Activated CD8-positive, alpha-beta memory T cell treated with anti-CD3 and anti-CD28 coated beads, Interleukin-2, amount 10 ng/mL, durations not matched to agents 7 days and 5 days (primary cell): ENCODE results near the gene PLEKHA7. TPM values are rescaled to one million over a fixed set of nuclear protein-coding genes. Genes with fewer than 3 reads are reported as not detected.
"Not testable (repeated sequence)": the region's sequence is repeated elsewhere in the genome, so short reads cannot be mapped to it uniquely, and the experiment has no call there.

Experiments
- ATAC-seq: fragments of 150-1000 bp; cut with Tn5 transposase; one replicate; pipeline ENCODE4 v1.10.0; 2021; ENCODE audit warnings: moderate library complexity
- CTCF ChIA-PET: fragments of 350-600 bp; sonication (Branson Sonifier 250); formaldehyde crosslinking; loops from one replicate; lab custom pipeline; 2021; ENCODE audit warnings: antibody characterized with exemption; lab: Charles Lee
- DNase-seq: peaks from one replicate; pipeline ENCODE4 v3.0.0-alpha.2; 2020
- H3K27ac Mint-ChIP-seq: one replicate; pipeline ENCODE4 v1.8.0; 2021; ENCODE audit warnings: mild to moderate bottlenecking, mixed read lengths
- H3K27me3 Mint-ChIP-seq: one replicate; pipeline ENCODE4 v1.8.0; 2021; ENCODE audit warnings: mixed read lengths
- H3K36me3 Mint-ChIP-seq: one replicate; pipeline ENCODE4 v1.8.0; 2021; ENCODE audit warnings: mild to moderate bottlenecking, mixed read lengths
- H3K4me1 Mint-ChIP-seq: one replicate; pipeline ENCODE4 v1.8.0; 2021; ENCODE audit warnings: mixed read lengths
- H3K4me3 Mint-ChIP-seq: one replicate; pipeline ENCODE4 v1.8.0; 2021; ENCODE audit warnings: mild to moderate bottlenecking, moderate library complexity, mixed read lengths
- H3K9me3 Mint-ChIP-seq: one replicate; pipeline ENCODE4 v1.8.0; 2022; ENCODE audit warnings: low read depth, mixed read lengths
- total RNA-seq, 2 experiments: library from RNA; stranded (reverse); gene quantifications; one replicate each; pipeline ENCODE4 v1.2.3, GENCODE V29; 2021

The PLEKHA7 gene
- total RNA-seq, 2 experiments from 2014 or later, result 1.1 to 9.7 TPM

DNA sequence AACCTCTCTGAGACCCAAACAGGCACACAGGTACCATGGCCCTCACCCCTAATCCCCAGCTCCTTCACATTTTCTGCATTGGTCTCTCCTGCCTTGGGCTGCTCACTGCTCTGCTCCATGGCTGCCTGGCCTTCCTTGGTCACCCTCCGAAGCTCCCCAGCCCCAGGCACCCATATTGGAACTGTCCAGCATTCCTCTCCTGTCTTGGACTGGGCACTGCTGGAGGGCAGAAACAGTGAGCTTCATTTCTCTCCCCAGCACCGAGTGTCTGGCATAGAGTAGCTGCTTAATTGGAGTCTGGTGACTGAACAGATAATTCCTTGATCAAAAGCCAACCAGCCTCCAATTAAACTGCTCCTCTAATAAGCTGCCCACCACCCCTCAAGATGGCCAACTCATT lies 13.2 kb downstream of the PLEKHA7 start:
- Mint-ChIP-seq H3K4me1 (peaks cover 1% of the 10 kb centered on the region), H3K4me3 (no peak overlapping the region), H3K9me3 (no peaks in the 10 kb centered on the region), H3K27ac (no peak overlapping the region), H3K36me3 (peaks cover 2% of the 10 kb centered on the region), H3K27me3 (no peaks in the 10 kb centered on the region)
- ATAC-seq (no peak), DNase-seq (no peak)
- CTCF ChIA-PET, result no interaction called here

DNA sequence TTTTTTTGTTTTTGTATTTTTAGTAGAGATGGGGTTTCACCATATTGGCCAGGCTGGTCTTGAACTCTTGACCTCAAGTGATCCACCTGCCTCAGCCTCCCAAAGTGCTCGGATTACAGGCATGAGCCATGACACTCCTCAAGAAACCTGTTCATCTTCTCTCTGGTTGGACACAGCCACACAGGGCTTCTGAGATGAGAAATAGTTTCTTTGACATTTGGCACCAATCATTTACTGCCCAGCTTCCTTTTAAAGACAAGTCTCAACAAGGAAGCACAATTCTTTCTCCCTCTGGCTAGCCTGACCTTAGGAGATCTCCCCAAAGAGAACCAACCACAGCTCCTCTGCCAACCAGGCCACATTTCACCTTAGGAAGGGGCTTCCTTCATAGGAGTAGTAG lies 14.0 kb downstream of the PLEKHA7 start:
- not testable (repeated sequence) for H3K36me3 Mint-ChIP-seq, DNase-seq, H3K4me3 Mint-ChIP-seq, ATAC-seq, H3K4me1 Mint-ChIP-seq, H3K27ac Mint-ChIP-seq, H3K27me3 Mint-ChIP-seq, H3K9me3 Mint-ChIP-seq
- CTCF ChIA-PET, result interaction anchor here (1.1 kb wide), 1 partner anchor 23 kb away, joined by 3 read pairs; no protein-coding TSS in a partner anchor

DNA sequence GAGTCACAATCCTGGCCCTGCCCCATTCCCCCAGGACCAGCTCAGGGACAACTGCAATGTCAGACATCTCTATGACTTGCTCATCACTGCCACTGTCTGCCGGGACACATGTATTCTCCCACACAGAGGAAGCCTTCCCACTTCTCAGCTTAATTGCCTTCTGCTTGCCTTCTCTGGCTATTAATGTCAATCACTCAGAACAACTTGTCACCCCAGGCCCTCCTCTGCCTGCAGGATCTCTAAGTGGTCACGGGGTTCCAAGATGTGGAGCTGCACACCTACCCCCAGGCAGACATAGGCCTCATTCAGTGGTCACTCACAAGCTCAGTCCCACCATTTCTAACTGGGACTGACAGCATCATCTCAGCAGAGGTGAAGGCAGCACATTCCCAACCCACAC lies 15.1 kb downstream of the PLEKHA7 start:
- ATAC-seq, result no peak
- no peak overlapping the region for H3K27ac Mint-ChIP-seq

DNA sequence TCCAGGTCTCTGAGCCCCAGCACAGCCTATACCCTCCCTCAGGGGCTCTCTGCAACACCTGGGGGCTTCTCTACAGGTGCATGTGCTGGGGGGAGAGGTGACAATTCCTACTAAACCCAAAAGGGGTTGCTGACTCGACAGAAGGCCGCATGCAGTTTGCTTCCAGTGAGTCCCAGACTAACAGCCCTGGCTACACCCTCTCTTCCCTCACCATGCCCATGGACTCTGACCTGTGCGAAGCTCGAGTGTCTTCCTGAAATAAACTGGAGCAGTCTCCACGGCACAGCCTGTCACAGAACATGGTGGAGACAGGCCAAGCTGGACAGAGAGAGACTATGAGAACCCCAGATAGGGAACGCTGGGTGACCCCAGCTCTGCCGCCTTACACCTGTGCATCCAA lies 16.6 kb downstream of the PLEKHA7 start:
- no peak overlapping the region for H3K4me3 Mint-ChIP-seq
- CTCF ChIA-PET, result no interaction called here
- H3K4me1 Mint-ChIP-seq, result no peaks in the 10 kb centered on the region
- ATAC-seq (no peak), DNase-seq (no peak)
- H3K9me3 Mint-ChIP-seq, result no peaks in the 10 kb centered on the region
- no peak overlapping the region for H3K27ac Mint-ChIP-seq
- H3K27me3 Mint-ChIP-seq, result peaks cover 2% of the 10 kb centered on the region
- no peaks in the 10 kb centered on the region for H3K36me3 Mint-ChIP-seq

More for the DNA sequence above, 15.1 kb downstream of the PLEKHA7 start:
- Mint-ChIP-seq H3K36me3 (no peaks in the 10 kb centered on the region), H3K27me3 (no peaks in the 10 kb centered on the region), H3K4me3 (no peak overlapping the region), H3K9me3 (no peaks in the 10 kb centered on the region), H3K4me1 (no peaks in the 10 kb centered on the region)
- CTCF ChIA-PET, result interaction anchor here (1.1 kb wide), 1 partner anchor 22 kb away, joined by 3 read pairs; no protein-coding TSS in a partner anchor
- DNase-seq, result no peak

DNA sequence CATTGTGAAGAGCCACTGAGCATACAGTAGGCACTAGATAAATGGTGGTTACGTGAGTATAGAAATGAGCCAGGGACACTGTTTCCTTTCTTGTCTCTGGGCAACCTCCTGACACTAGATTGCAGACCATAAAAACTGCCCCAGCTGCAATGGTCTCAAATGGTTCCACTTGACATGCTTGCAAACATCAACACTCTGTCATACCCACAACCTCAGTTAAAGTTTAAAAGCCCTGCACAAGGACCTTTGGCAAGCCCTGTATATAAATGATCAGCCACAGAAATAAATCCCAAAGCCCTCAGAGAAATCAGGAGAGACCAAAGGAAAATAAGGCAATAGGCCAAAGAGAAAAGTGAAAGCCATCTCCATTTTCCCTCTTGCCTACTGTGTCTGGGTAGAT lies 20.7 kb downstream of the PLEKHA7 start:
- H3K36me3 Mint-ChIP-seq, result no peaks in the 10 kb centered on the region
- peaks cover 8% of the 10 kb centered on the region for H3K4me1 Mint-ChIP-seq
- no peak overlapping the region for H3K27ac Mint-ChIP-seq
- DNase-seq, result no peak
- CTCF ChIA-PET, result no interaction called here
- peaks cover 5% of the 10 kb centered on the region for H3K27me3 Mint-ChIP-seq
- no peak for ATAC-seq
- H3K9me3 Mint-ChIP-seq, result no peaks in the 10 kb centered on the region
- no peak overlapping the region for H3K4me3 Mint-ChIP-seq

DNA sequence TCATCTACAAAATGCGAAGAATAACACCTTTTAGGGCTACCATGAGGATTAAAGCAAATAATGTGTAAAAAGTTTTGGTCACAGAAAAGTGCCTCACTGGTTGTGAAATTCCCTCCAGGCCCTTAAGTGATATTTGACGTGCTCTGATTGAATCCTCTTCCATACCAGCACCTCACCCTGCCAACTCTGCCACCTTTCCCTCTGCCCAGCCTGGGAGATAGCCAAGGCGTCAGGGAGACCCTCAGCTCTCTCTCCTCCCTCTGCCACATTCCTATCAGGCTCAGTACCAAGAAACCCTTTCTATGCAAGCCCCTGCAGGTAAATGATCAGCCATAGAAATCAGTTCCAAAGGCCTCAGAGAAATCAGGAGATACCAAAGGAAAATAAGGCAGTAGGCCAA lies 21.4 kb downstream of the PLEKHA7 start:
- no peak overlapping the region for H3K4me3 Mint-ChIP-seq
- CTCF ChIA-PET, result no interaction called here
- peaks cover 12% of the 10 kb centered on the region for H3K4me1 Mint-ChIP-seq
- H3K9me3 Mint-ChIP-seq, result no peaks in the 10 kb centered on the region
- DNase-seq (no peak), ATAC-seq (no peak)
- no peaks in the 10 kb centered on the region for H3K36me3 Mint-ChIP-seq
- H3K27me3 Mint-ChIP-seq, result peaks cover 5% of the 10 kb centered on the region
- H3K27ac Mint-ChIP-seq, result no peak overlapping the region

DNA sequence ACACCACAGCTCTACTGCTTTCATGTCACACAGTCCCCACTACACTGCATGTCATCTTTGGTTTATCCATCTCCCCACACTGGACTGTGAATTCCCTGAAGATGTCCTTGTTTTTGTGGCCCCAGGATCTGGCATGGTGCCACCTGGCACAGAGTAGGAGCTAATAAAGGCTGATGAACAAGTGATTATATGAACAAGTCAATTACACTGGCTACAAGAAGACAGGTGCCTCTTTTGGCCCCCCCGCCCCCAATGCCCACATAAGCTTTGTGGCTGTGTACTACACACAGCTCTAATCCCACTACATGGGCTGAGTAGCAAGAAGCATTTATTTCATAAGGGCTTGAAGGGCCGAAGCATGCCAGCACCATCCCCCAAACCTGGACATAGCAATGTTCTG lies 24.7 kb downstream of the PLEKHA7 start:
- ATAC-seq (no peak), DNase-seq (no peak)
- Mint-ChIP-seq H3K36me3 (no peaks in the 10 kb centered on the region), H3K27ac (no peak overlapping the region), H3K4me1 (peaks cover 32% of the 10 kb centered on the region), H3K4me3 (no peak overlapping the region), H3K9me3 (no peaks in the 10 kb centered on the region), H3K27me3 (peaks cover 5% of the 10 kb centered on the region)
- CTCF ChIA-PET, result interaction anchor here (1.2 kb wide), 1 partner anchor 52 kb away, joined by 4 read pairs; no protein-coding TSS in a partner anchor

DNA sequence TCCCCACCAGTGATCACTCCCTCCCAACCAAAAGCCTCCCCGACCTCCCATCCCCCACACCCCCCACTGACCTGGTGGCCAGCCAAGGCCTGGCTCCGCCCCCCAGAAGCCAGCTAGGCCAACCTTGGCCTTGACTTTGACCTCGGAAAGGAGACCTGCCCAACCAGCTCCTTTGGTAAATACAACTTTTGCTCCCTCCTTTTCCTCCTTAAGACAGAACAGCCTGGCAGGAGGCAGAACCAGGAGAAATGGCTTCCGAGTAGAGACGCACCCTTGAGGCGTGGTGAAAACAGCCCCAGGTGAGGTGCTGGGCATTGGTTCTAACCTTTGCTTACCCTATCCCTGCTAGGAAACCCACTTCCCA lies 27.0 kb downstream of the PLEKHA7 start:
- CTCF ChIA-PET, result interaction anchor here (0.9 kb wide), 1 partner anchor 51 kb away, joined by 3 read pairs; no protein-coding TSS in a partner anchor
- H3K4me3 Mint-ChIP-seq, result no peak overlapping the region
- H3K4me1 Mint-ChIP-seq, result peaks cover 32% of the 10 kb centered on the region
- no peak for DNase-seq
- no peak for ATAC-seq
- H3K9me3 Mint-ChIP-seq, result no peaks in the 10 kb centered on the region
- H3K27me3 Mint-ChIP-seq, result peaks cover 3% of the 10 kb centered on the region
- H3K27ac Mint-ChIP-seq, result no peak overlapping the region
- H3K36me3 Mint-ChIP-seq, result no peaks in the 10 kb centered on the region

DNA sequence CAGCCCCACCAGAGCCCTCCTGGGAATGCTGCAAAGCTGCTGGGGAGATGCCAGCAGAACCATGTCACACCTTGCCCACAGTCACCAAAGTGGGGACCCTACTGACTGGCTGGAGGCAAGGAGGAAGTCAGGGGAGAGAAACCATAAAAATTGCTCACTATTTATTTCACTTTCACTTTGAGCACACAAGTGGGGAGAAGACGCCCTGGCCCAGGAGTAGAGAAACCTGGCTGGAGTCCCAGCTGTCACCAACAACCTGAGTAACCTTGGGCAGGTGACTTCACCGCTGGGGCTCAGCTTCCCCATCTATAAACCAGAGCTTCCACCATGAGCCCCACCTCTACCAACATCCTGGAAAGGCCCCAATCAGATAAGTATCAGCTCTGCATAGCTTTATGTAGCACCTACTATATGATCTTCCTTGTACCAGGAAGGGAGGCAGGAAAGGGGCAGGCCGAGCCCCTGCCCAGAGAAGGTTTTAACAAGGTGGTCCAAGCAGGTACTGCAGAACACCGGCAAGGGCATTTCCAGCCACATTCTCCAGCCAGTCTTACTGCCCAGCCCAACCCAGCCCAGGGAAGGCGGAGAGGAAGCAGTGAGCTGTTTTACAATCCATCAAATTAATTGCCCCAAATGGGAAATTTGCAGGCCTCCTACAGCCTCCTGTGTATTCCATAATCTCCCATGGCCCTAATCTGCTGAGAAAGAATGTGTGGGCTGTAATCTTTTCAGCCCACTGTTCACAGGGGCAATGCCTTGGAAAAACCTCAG lies 27.6 kb downstream of the PLEKHA7 start:
- Mint-ChIP-seq H3K27me3 (peaks cover 3% of the 10 kb centered on the region), H3K27ac (peak overlapping the region; percentile 39), H3K9me3 (no peaks in the 10 kb centered on the region), H3K4me3 (peak overlapping the region; percentile 15), H3K4me1 (peaks cover 32% of the 10 kb centered on the region), H3K36me3 (no peaks in the 10 kb centered on the region)
- peak; percentile 94 for ATAC-seq
- peak; percentile 82 for DNase-seq
- CTCF ChIA-PET, result interaction anchor here (0.9 kb wide), 1 partner anchor 50 kb away, joined by 3 read pairs; no protein-coding TSS in a partner anchor

DNA sequence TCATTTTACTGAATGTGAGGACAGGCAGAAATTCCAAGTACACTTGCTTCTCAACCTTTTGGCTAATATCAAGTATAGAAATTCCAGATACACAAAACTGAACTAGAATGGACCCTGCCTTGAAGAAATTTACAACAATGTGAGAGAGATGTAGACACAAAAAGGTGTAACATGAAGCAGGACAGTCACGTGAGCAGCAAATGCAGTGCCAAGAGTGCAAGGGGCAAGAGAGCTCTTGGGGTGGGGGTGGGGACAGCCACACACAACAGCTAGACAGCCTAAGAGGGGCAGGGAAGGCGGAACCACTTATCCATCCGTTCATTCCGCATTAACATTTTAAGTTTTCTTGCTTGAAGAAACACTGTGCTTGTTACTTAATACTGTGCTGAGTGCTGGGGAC lies 28.9 kb downstream of the PLEKHA7 start:
- CTCF ChIA-PET, result no interaction called here
- H3K27me3 Mint-ChIP-seq, result peaks cover 3% of the 10 kb centered on the region

DNA sequence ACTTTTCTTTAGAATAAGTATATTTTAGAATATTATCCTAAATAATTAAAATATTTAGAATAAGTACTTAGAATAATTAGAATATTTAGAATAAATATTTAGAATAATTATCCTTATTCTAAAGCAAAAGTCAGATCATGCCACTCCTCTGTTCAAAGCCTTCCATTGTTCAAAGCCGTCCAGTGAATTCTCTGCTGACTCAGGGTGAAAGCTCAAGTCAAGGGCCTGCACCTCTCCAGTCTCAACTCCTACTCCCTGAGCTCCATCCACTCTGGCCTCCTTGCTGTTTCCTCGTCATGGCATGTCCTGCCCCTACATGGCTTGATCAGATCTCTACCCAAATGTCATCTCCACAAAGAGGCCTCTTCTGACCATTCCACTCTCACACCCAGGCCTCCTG lies 30.0 kb downstream of the PLEKHA7 start:
- ATAC-seq, result no peak
- CTCF ChIA-PET, result no interaction called here
- peaks cover 29% of the 10 kb centered on the region for H3K4me1 Mint-ChIP-seq

More for the DNA sequence above, 28.9 kb downstream of the PLEKHA7 start:
- ATAC-seq (no peak), DNase-seq (no peak)
- H3K9me3 Mint-ChIP-seq, result no peaks in the 10 kb centered on the region
- H3K27ac Mint-ChIP-seq, result no peak overlapping the region
- H3K4me1 Mint-ChIP-seq, result peaks cover 32% of the 10 kb centered on the region
- no peak overlapping the region for H3K4me3 Mint-ChIP-seq
- H3K36me3 Mint-ChIP-seq, result no peaks in the 10 kb centered on the region

DNA sequence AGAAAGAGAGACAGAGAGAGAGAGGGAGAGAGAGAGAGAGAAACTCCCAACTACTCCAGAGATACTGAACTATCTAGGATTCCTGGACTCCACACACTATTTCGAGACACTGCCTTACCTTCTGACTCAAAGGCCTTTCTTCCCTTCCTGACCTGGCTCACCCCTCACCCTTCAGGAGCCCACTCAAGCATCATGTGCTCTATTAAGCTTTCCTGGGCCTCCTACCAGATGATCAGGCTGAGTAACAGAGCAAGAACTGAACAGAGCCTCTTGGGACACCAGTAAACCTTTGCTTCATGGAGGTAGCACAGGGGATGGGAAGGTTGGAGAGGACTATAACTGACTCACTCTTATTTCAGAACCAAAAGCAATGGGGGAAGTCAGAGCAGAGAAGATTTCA lies 31.4 kb downstream of the PLEKHA7 start:
- no peaks in the 10 kb centered on the region for H3K9me3 Mint-ChIP-seq
- ATAC-seq (no peak), DNase-seq (no peak)
- H3K4me3 Mint-ChIP-seq, result no peak overlapping the region
- H3K27ac Mint-ChIP-seq, result no peak overlapping the region
- H3K4me1 Mint-ChIP-seq, result peaks cover 20% of the 10 kb centered on the region
- no peaks in the 10 kb centered on the region for H3K36me3 Mint-ChIP-seq
- CTCF ChIA-PET, result interaction anchor here (1.4 kb wide), 1 partner anchor 196 kb away, joined by 3 read pairs; no protein-coding TSS in a partner anchor
- H3K27me3 Mint-ChIP-seq, result no peaks in the 10 kb centered on the region

More for the DNA sequence above, 30.0 kb downstream of the PLEKHA7 start:
- Mint-ChIP-seq H3K4me3 (no peak overlapping the region), H3K9me3 (no peaks in the 10 kb centered on the region), H3K27me3 (no peaks in the 10 kb centered on the region), H3K27ac (no peak overlapping the region), H3K36me3 (no peaks in the 10 kb centered on the region)
- no peak for DNase-seq

DNA sequence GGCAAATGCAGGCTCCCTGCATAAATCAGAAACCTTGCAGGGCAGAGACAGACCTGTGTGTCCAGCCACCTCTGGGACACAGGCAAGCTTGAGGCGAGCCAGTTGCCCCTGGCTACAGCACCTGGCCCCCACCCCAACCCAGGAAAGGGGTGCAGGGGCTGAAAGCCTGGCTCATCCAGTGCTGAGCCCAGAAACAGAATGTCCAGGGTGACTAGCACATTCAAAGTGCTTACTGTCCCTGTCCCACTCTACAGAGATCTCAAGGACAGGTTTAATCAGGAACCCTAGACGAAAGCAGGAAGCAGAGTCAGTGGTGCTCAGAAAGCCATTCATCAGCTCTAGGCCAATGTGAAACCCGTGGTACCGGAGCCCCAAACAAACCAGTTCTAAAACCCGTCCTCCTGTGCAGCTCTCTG lies 31.9 kb downstream of the PLEKHA7 start:
- DNase-seq, result no peak
- CTCF ChIA-PET, result no interaction called here
- H3K4me1 Mint-ChIP-seq, result peaks cover 15% of the 10 kb centered on the region
- no peaks in the 10 kb centered on the region for H3K36me3 Mint-ChIP-seq
- ATAC-seq, result no peak
- H3K27me3 Mint-ChIP-seq, result peaks cover 2% of the 10 kb centered on the region
- no peak overlapping the region for H3K4me3 Mint-ChIP-seq
- H3K27ac Mint-ChIP-seq, result no peak overlapping the region
- H3K9me3 Mint-ChIP-seq, result no peaks in the 10 kb centered on the region

DNA sequence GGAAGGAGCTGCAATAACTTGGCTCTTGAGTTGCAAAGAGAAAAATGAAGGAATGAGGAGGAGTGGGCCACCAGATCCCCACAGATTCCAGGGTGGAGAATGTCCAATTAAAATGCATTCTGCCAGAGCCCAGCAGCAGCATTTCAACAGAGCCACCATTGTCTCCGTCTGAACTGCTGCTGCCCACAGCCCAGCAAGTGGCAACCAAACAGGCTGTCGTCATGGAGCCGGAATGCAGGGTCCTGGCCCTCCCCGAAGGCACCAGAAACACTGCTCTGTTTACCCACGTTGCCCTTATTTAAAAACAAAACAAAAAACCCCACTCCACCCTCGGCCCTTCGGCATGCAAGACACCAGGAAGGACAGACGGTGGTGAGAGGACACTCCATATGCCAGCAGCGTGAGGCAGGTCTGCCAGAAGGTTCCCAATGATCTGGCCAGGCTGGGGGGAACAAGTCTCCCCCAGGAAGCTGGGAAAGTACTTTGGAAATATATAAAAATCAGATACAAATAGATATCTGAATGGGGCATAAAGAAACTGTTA lies 32.5 kb downstream of the PLEKHA7 start:
- no peak for DNase-seq
- no peak for ATAC-seq
- no peak overlapping the region for H3K27ac Mint-ChIP-seq
- CTCF ChIA-PET, result no interaction called here
- H3K27me3 Mint-ChIP-seq, result peaks cover 4% of the 10 kb centered on the region
- no peaks in the 10 kb centered on the region for H3K36me3 Mint-ChIP-seq
- no peak overlapping the region for H3K4me3 Mint-ChIP-seq
- peaks cover 11% of the 10 kb centered on the region for H3K4me1 Mint-ChIP-seq
- H3K9me3 Mint-ChIP-seq, result no peaks in the 10 kb centered on the region
